Smooth muscle cell (in vitro differentiated cells): ENCODE results near the gene TSHZ1. TPM values are rescaled to one million over a fixed set of nuclear protein-coding genes. Genes with fewer than 3 reads are reported as not detected.

Experiments
- DNase-seq: peaks from one replicate; lab custom pipeline; 2025; ENCODE audit not compliant: unreplicated experiment; lab: John Stamatoyannopoulos, UW
- H2AFZ ChIP-seq: fragments of 200-600 bp; sonication (generic); 2 replicates; pipeline ENCODE4 v1.6.0; 2016; ENCODE audit warnings: antibody characterized with exemption, low read depth, mild to moderate bottlenecking
- H3F3A ChIP-seq: fragments of 200-600 bp; sonication (generic); 2 replicates; pipeline ENCODE4 v1.6.0; 2017; ENCODE audit warnings: antibody characterized with exemption, low read depth
- H3K27ac ChIP-seq: fragments of 200-600 bp; sonication (generic); 2 replicates; pipeline ENCODE4 v1.5.1; 2016; ENCODE audit warnings: low read depth, mild to moderate bottlenecking
- H3K27me3 ChIP-seq: fragments of 200-600 bp; sonication (generic); 2 replicates; pipeline ENCODE4 v1.6.1; 2016; ENCODE audit warnings: low read depth, mild to moderate bottlenecking
- H3K36me3 ChIP-seq: fragments of 200-600 bp; sonication (generic); 2 replicates; pipeline ENCODE4 v1.5.1; 2016; ENCODE audit warnings: low read depth
- H3K4me1 ChIP-seq: fragments of 200-600 bp; sonication (generic); 2 replicates; pipeline ENCODE4 v1.5.1; 2016; ENCODE audit warnings: low read depth
- H3K4me2 ChIP-seq: fragments of 200-600 bp; sonication (generic); 2 replicates; pipeline ENCODE4 v1.6.0; 2016; ENCODE audit warnings: mild to moderate bottlenecking
- H3K4me3 ChIP-seq: fragments of 200-600 bp; sonication (generic); 2 replicates; pipeline ENCODE4 v1.5.1; 2016; ENCODE audit warnings: mild to moderate bottlenecking
- H3K79me2 ChIP-seq: fragments of 200-600 bp; sonication (generic); 2 replicates; pipeline ENCODE4 v1.6.0; 2016; ENCODE audit warnings: low read depth, mild to moderate bottlenecking
- H3K9ac ChIP-seq: fragments of 200-600 bp; sonication (generic); 2 replicates; pipeline ENCODE4 v1.6.0; 2016; ENCODE audit warnings: low read depth
- H3K9me3 ChIP-seq: fragments of 200-600 bp; sonication (generic); replicated peaks from 2 replicates; pipeline ENCODE4 v1.5.1; 2016; ENCODE audit warnings: low read depth
- H4K20me1 ChIP-seq: fragments of 200-600 bp; sonication (generic); 2 replicates; pipeline ENCODE4 v1.6.0; 2016; ENCODE audit warnings: low read depth
- WGBS: methylation state at CpG from one replicate; pipeline ENCODE4 v1.1.7; 2016; ENCODE audit warnings: low lambda C conversion rate; 5-methylcytosine and 5-hydroxymethylcytosine counted together
- polyA plus RNA-seq: library from polyadenylated mRNA; unstranded; fragments of >200 nt; fragmentation: Nextera tagmentation; extraction: Ambion mirVana; gene quantifications from 2 replicates; pipeline ENCODE4 v1.2.1, GENCODE V29; 2016
- total RNA-seq: library from RNA; depleted of rRNA; stranded (reverse); fragments of >200 nt; gene quantifications from 2 replicates; pipeline ENCODE4 v1.2.3, GENCODE V29; 2014
- TF ChIP-seq, protein P1 (sequence below): fragments of 200-600 bp; sonication (generic); IDR thresholded peaks from 2 replicates; pipeline ENCODE4 v1.5.1; 2017; ENCODE audit warnings: borderline replicate concordance, mild to moderate bottlenecking, antibody characterized with exemption; ENCODE audit not compliant: insufficient read depth, poor library complexity, severe bottlenecking

TSHZ1 gene
- total and polyA plus RNA-seq, 2 experiments from 2014 or later, result 21.3 to 26.1 TPM

DNA sequence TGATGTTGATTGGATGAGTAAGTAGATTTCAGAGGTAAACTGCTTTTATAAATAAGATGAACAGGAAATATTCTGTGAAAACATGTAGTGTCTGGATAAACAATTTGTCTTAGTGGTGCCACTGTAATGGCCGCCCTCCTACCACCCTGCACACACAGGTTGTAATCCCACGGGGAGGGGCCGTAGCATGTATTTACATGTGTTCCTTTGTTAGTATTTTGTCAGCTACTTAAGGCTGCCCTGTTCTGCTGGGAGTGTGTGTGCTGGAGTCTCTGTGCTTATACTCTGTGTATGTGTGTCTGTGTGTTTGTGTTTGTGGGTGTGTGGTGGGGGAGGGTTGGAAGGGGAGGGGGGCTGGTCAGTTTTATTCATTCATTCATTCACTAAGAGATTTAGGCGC lies 5.1 kb downstream of the TSHZ1 start:
- Histone ChIP-seq H3K4me3 (peak overlapping the region; percentile 15), H3K36me3 (no peaks in the 10 kb centered on the region), H2AFZ (no peak overlapping the region), H3K9me3 (no peaks in the 10 kb centered on the region), H3K27me3 (no peaks in the 10 kb centered on the region), H3K27ac (no peak overlapping the region), H3F3A (peaks cover 6% of the 10 kb centered on the region), H3K9ac (no peak overlapping the region), H4K20me1 (peaks cover 85% of the 10 kb centered on the region), H3K4me1 (no peaks in the 10 kb centered on the region), H3K4me2 (peak overlapping the region; percentile 83), H3K79me2 (peaks cover 96% of the 10 kb centered on the region)
- TF ChIP-seq, protein P1, sequence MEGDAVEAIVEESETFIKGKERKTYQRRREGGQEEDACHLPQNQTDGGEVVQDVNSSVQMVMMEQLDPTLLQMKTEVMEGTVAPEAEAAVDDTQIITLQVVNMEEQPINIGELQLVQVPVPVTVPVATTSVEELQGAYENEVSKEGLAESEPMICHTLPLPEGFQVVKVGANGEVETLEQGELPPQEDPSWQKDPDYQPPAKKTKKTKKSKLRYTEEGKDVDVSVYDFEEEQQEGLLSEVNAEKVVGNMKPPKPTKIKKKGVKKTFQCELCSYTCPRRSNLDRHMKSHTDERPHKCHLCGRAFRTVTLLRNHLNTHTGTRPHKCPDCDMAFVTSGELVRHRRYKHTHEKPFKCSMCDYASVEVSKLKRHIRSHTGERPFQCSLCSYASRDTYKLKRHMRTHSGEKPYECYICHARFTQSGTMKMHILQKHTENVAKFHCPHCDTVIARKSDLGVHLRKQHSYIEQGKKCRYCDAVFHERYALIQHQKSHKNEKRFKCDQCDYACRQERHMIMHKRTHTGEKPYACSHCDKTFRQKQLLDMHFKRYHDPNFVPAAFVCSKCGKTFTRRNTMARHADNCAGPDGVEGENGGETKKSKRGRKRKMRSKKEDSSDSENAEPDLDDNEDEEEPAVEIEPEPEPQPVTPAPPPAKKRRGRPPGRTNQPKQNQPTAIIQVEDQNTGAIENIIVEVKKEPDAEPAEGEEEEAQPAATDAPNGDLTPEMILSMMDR, result no peak
- WGBS, result 94% methylated on average over 4 of the region's 4 CpGs
- no peak for DNase-seq

DNA sequence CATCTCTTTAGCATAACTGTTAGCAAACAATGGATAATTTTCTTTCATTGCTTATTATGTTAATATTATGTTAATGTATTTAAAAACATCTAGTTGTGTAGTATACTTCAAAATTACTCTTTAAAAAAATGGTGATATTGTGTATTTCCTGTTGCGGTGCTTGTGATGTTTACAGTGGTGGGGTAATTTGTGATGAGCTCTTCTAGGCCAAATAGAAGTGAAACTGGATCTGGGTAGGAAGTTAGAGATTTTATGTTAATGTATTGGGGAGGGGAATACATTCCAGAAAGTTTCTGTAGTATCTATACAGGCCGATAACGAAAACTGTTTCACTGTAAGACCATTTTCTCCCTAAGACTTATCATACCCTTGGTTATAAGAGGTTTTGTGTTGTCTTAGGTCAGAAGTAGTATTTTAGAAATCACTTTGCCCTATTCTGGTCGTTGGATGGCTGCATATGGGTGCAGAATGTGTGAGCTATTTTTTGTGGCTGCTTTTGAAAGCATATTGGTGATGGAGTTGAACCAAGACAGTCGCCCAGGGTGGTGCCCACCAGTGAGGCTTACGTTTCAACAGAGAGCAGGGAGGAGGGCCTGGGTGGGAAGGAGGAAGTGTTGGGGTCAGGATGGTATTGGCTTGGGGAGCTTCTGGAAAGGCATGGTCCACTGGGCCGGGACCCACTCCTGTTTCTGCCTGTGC lies 5.8 kb downstream of the TSHZ1 start:
- no peaks in the 10 kb centered on the region for H3K9me3 ChIP-seq

DNA sequence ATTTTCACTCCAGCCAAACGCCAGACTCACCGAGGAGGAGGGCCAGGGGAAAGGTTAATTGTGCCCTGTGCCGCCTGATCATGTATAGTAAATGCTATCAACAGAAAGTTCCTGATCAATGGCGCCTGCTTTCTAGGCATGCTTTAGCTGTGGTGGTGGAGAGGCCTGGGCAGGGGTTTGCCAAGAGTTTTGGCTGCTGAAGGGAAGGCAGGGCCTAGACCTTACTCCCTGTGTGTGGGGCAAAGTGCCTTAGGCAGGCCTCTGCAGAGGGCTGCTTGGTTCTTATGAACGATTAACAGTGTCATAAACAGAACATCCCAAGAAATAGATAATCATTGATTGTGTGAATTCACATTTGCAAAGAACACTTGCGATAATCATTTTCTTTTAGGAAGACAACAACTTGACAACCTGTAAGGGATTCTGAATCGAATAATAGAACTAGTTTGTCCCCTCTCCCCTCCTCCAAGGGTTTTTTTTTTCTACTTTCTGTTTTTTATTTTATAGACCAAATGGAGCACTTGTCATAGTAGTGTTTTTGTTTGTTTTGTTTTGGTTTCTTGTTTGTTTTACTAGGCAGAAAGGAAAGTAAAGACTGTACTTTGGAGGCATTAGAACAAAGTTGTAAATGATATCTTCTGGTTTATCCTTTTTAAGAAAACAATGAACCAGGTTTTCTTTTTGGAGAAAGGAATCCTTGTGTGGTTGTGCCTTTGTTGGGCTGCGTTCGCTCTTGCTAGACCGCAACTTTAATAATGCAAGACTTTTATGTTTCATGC lies 6.5 kb downstream of the TSHZ1 start:
- H3K27ac ChIP-seq, result no peak overlapping the region
- WGBS, result 91% methylated on average over 10 of the region's 10 CpGs
- H3K4me3 ChIP-seq, result no peak overlapping the region
- peaks cover 100% of the 10 kb centered on the region for H3K79me2 ChIP-seq
- H3K27me3 ChIP-seq, result no peaks in the 10 kb centered on the region
- no peaks in the 10 kb centered on the region for H3K36me3 ChIP-seq
- peaks cover 95% of the 10 kb centered on the region for H4K20me1 ChIP-seq
- H3K4me1 ChIP-seq, result no peaks in the 10 kb centered on the region
- no peak overlapping the region for H3K9ac ChIP-seq
- H3K9me3 ChIP-seq, result no peaks in the 10 kb centered on the region
- H2AFZ ChIP-seq, result no peak overlapping the region
- TF ChIP-seq, protein P1, result no peak
- peaks cover 6% of the 10 kb centered on the region for H3F3A ChIP-seq
- peak overlapping the region; percentile 83 for H3K4me2 ChIP-seq
- DNase-seq, result no peak

More for the DNA sequence above, 5.8 kb downstream of the TSHZ1 start:
- no peak overlapping the region for H3K9ac ChIP-seq
- peak overlapping the region; percentile 15 for H3K4me3 ChIP-seq
- no peak for DNase-seq
- H3K79me2 ChIP-seq, result peaks cover 97% of the 10 kb centered on the region
- H4K20me1 ChIP-seq, result peaks cover 91% of the 10 kb centered on the region
- no peak overlapping the region for H2AFZ ChIP-seq
- H3K27ac ChIP-seq, result no peak overlapping the region
- no peaks in the 10 kb centered on the region for H3K4me1 ChIP-seq
- peak overlapping the region; percentile 83 for H3K4me2 ChIP-seq
- H3K27me3 ChIP-seq, result no peaks in the 10 kb centered on the region
- peaks cover 6% of the 10 kb centered on the region for H3F3A ChIP-seq
- H3K36me3 ChIP-seq, result no peaks in the 10 kb centered on the region
- 67% methylated on average over 7 of the region's 7 CpGs for WGBS
- TF ChIP-seq, protein P1, result no peak
